C4-2B (cell line): ENCODE data around the gene MED29.

Source experiments
- ZFX ChIP-seq: fragments of 450-650 bp; IDR thresholded peaks from 2 replicates; pipeline ENCODE4 v1.6.1; 2017
- TF ChIP-seq, protein P1 (sequence below): fragments of 450-650 bp; conservative IDR thresholded peaks from 2 replicates; pipeline ENCODE4 v1.5.1; 2017; ENCODE audit warnings: mild to moderate bottlenecking

- TF ChIP-seq, protein P1, sequence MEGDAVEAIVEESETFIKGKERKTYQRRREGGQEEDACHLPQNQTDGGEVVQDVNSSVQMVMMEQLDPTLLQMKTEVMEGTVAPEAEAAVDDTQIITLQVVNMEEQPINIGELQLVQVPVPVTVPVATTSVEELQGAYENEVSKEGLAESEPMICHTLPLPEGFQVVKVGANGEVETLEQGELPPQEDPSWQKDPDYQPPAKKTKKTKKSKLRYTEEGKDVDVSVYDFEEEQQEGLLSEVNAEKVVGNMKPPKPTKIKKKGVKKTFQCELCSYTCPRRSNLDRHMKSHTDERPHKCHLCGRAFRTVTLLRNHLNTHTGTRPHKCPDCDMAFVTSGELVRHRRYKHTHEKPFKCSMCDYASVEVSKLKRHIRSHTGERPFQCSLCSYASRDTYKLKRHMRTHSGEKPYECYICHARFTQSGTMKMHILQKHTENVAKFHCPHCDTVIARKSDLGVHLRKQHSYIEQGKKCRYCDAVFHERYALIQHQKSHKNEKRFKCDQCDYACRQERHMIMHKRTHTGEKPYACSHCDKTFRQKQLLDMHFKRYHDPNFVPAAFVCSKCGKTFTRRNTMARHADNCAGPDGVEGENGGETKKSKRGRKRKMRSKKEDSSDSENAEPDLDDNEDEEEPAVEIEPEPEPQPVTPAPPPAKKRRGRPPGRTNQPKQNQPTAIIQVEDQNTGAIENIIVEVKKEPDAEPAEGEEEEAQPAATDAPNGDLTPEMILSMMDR, result no peak
- no peak for TF ChIP-seq ZFX
Measured at GRCh38 chr19:39407410-39407659, 16.2 kb downstream of the MED29 start.
